Right forelimb (tissue), 1 donor: ENCODE results near the gene GPLD1.
A peak's percentile ranks its signal among the peaks of the same experiment; 100 is the strongest.
"Not testable (repeated sequence)": the region's sequence is repeated elsewhere in the genome, so short reads cannot be mapped to it uniquely, and the experiment has no call there.

Source experiments
- DNase-seq: peaks from one replicate; pipeline ENCODE4 v3.0.0-alpha.2; 2018

Gene GPLD1

DNA sequence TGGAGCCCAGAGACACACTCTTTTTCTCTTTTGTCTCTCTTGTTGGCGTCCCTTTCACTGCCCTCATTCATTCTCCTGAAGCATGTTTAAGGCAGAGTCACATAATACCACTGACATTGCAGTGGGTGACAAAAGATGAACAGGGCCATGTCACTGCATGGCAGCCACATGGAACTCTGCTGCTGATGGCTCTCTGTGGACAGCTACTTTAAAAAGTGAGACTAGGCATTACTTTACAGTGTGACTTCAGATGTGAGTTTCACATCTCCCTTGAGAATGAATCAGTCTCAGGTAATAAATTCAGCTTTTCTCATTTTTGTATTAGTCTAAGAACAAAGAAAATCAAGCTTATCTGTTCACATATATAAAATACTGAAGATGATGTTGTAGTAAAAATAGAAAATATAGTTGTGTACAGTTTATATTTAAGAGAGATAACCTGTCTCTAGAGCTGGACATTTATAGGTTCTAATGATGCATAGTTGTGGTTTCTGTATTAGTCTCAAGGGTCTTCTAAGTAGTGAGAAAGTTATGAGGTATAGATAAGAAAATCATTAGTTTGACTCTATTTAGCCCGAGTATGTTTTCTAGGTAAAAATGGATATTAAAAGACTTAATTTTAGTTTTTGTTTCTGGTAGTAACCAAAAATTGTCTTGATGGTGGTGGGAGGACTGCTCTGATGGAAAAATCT, 80.5 kb downstream of the GPLD1 start:
- no peak for DNase-seq

DNA sequence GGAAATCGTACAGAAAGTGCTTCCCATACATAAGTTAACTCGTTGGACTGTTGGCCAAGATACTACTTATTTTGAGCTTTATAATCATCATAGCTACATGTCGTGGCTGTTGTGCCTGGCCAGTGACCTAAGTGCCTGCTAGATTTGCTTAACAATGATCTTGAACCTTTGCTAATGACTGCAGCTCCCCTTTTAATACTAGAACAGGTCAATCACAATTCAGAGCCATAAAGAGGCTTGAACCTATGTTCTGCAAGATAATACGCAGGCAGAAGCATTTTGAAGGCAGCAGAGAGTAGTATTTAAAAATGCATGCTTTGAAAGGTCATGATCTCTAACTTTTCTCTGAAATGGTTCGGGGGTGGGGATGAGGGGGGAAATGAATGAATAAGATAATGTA, 84.1 kb downstream of the GPLD1 start:
- no peak for DNase-seq

DNA sequence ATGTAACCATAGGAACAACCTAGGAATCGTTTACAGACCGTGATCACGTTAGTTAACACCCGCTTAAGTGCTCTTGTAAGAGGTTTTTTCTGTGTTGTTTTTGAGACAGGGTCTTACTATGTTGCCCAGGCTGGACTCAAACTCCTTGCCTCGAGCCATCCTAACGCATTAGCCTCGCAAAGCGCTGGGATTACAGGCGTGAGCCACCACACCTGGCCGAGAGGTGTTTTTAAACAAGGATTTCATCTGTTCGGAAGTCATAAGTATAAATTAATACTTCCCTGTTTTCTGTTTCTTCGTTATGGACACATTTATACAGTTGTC, 85.9 kb downstream of the GPLD1 start:
- no peak for DNase-seq

DNA sequence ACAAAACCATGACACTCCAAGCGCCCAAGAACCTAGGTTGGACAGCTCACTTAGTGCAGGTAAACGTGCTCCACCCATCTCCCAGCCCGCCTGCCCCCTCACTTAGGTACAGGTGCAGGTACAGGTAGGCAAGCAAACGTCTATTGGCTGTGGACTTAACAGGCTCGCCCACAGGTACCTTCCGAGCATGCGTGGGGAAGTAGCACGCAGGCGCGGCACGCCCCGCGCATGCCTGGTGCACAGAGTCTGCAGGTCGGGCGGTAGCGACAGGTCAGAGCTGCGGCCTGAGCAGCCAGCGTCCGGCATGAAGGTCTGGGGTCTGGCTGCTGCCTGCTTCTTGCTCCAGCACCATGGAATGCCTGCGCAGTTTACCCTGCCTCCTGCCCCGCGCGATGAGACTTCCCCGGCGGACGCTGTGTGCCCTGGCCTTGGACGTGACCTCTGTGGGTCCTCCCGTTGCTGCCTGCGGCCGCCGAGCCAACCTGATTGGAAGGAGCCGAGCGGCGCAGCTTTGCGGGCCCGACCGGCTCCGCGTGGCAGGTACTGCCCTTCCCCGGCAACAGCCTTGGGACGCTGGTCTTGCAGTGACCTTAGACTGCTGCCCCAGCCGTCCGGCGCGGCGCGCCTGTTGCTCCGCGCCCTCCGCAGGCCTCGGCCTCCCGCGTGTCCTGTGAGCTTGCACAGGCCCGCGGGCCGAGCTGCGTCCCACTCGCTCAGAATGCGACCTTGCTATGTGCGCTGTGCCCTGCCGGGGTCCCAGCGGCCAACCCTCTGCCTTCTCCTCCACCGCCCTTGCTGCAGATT, 86.5 kb downstream of the GPLD1 start, which contains the start of gene MRS2:
TSS of gene MRS2 (plus strand) at position 240 of the 804 bp plus-strand sequence. CDS start at position 351, 111 bp downstream.
- DNase-seq = peak; percentile 80

DNA sequence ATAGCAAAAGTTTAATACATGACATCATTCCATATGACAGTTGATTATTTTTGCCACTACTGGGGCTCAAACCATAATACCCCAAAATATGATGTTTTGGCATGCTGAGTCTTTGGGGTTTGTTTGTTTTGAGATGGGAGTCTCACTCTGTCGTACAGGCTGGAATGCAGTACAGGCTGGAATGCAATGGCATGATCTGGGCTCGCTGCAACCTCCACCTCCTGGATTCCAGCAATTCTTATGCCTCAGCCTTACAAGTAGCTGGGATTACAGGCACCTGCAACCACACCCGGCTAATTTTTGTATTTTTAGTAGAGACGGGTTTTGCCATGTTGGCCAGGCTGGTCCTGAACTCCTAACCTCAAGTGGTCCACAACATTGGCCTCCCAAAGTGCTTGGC, 87.9 kb downstream of the GPLD1 start:
- DNase-seq = no peak

DNA sequence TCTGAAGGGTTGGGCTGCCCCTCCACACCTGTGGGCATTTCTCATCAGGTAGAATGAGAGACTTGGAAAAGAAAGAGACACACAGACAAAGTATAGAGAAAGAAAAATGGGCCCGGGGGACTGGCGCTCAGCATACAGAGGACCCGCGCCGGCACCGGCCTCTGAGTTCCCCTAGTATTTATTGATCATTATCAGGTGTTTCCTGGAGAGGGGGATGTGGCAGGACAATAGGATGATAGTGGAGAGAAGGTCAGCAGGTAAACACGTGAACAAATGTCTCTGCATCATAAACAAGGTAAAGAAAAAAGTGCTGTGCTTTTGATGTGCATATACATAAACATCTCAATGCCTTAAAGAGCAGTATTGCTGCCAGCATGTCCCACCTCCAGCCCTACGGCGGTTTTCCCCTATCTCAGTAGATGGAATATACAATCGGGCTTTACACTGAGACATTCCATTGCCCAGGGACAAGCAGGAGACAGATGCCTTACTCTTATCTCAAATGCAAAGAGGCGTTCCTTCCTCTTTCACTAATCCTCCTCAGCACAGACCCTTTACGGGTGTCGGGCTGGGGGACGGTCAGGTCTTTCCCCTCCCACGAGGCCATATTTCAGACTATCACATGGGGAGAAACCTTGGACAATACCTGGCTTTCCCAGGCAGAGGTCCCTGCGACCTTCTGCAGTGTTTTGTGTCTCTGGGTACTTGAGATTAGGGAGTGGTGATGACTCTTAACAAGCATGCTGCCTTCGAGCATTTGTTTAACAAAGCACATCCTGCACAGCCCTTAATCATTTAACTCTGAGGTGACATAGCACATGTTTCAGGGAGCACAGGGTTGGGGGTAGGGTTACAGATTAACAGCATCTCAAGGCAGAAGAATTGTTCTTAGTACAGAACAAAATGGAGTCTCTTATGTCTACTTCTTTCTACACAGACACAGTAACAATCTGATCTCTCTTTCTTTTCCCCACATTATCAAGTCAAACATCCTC, 89.0 kb downstream of the GPLD1 start:
- not testable (repeated sequence) for DNase-seq

DNA sequence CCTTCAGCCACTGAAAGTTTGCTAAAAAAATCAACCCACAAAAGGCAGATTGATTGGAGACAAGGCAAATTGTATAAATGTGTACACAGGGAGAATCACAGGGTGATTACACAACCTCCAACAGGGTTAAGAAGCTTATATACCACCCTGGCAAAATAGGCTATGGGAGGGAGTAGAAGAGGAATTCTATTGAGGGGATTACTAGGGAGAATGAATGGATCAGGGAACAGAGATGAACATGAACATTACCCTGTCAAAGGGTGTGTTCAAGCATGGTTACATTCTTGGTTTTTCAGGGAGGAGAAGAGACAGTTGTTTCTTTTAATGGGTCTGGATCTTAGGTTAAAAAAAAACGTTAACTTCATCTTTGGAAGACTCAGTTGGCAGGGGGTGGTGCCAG, 91.7 kb downstream of the GPLD1 start:
- no peak for DNase-seq

DNA sequence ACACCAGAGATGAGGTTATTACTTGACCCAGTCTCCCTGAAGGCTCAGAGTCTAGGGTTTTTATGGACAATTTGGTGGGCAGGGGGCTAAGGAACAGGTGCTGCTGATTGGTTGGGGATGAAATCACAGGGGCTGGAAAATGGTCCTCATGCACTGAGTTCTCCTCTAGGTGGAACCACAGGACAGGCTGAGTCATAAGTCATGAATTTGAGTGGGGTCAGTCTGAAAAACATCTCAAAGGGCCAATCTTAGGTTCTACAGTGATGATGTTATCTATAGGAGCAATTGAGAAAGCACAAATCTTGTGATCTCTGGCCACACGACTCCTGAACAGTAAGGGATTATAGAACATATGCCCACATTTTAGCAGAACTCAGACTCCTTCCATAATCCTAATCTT, 92.6 kb downstream of the GPLD1 start:
- DNase-seq = no peak

DNA sequence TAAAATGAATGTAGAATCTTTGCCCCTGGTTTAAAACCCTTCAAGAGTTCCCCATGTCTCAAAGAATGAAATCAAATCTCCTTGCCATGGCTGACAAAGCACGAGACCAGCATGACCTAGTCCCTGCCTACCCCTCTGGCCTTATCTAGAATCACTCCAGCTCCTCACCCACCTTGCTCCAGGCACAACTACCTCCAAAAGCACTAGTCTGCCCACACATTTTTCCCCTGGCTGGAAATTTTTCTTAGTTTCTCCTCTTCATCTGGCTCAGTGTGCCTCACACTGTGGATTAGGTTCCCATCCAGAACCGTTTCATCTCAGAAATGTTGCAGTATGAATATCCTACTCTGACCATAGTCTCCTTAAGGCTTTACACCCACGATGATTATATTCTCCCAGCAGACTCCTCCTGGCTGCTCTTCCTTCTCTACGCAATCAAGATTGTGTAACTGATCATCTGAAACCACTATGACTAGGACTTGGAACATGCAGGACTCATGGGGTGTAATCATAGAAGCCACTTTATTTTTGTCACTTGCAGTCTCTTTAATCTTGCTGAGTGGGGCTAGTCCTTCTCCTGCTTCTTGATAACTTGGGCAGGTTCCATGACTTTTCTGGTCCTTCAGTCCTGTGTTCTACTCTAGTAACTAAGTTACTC, 94.5 kb downstream of the GPLD1 start:
- DNase-seq = no peak

DNA sequence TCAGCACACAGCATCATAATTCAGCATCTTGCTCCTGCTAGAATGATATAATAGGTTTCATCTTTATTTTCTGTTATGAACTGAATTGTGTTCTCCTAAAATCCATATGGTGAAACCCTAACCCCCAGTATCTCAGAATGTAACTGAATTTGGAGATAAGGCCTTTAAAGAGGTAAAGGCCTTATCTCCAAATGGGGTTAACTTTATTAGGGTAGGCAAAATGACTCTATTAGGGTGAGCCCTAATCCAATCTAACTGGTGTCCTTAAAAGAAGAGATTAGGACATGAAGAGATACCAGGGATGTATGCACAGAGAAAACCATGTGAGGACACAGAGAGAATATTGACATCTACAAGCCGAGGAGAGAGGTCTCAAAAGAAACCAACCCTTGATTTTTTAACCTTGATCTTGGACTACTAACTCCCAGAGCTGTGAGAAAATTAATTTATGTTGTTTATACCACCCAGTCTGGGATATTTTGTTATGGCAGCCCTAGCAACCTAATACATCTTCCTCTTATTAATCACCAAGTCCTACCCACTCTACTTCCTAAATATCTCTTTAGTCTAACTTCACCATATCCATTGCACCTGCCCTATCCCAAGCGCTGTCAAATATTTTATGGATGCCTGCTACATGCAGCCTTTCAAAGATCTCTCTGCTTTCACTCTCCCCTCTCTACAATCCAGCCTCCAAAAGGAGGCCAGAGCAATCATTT, 95.2 kb downstream of the GPLD1 start:
- DNase-seq = no peak

DNA sequence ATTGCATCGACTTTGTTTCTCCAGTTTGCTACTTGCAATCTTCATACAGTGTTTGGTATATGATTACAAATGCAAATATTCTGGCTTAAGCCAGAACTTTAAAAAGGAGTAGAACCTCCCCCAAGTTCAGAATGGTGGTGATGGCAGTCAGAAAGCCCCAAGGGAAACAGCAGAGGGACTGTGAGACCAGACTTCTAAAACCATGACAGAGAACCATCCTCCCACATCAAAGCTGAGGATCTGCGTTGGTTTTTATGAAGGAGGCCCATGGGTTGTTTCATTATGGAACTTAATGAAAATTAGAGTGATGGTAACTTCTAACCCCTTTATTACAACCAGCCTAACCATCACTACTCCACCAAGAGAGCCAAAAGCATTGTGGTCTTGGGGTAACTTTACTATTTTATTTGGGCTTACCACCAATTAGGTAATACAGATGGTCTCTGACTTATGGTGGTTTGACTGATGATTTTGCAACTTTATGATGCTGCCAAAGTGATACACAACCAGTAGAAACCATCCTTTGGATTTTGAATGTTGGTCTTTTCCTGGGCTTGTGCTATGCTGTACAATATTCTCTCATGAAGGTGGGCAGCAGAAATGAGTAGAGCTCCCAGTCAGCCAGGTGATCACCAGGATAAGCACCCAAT, 97.5 kb downstream of the GPLD1 start:
- DNase-seq = no peak

DNA sequence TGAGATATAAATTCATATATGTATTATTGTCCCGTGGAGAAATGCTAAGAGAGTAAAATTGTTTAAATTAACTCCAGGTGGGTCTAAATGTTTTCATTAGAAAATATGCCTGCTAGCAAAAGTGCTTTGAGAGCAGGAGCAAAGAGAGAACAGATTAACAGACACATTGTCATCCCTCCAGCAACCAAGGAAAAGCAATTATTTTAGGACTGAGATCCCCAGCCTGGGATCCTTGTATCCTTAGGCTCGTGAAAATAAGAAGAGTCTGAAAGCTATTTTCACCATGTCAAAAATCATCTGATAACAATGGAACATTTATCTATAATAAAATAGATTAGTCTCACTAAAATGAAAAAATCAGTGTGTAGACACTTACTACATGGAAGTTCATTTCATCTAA, 98.2 kb downstream of the GPLD1 start:
- no peak for DNase-seq

DNA sequence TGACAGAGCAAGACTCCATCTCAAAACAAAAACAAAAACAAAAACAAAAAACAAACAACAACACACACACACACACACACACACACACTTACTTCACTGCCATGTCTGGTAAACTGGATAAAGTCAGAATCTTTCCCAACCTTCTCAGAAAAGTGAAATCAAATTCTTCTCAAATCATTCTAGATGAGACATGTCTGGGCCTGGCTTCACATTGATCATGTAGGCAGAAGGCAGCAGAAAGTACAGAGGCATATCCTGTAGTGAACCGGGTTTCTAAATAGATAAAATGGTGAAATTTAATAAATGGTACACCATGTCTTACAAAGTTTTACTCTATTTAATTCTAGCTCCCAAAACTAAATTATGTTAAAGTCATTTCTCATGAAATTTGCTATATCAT, 101.6 kb downstream of the GPLD1 start:
- DNase-seq = no peak

DNA sequence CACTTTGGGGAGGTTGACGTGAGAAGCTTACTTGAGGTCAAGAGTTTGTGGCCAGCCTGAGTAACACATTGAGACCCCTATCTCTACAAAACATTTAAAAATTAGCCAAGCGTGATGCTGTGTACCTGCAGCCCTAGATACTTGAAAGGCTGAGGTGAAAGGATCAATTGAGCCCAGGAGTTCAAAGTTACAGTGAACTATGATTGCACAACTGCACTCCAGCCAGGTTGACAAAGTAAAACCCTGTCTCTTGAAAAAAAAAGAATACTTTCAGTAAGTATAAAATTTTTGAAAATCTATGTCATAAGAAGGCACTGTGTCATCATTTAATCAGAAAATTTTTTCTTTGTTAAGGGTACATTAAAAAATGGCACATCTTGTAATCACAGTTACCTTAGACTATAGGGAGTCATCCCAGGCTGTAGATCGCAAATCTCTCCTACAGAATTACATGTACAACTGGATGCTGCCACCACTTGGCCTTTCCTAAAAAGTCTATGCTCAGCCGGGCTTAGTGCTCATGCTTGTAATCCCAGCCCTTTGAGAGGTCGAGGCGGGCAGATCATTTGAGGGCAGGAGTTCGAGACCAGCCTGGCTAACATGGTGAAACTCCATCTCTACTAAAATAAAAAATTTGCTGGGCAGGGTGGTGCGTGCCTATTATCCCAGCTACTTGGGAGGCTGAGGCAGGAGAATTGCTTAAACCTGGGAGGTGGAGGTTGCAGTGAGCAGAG, 103.7 kb downstream of the GPLD1 start:
- DNase-seq = no peak

DNA sequence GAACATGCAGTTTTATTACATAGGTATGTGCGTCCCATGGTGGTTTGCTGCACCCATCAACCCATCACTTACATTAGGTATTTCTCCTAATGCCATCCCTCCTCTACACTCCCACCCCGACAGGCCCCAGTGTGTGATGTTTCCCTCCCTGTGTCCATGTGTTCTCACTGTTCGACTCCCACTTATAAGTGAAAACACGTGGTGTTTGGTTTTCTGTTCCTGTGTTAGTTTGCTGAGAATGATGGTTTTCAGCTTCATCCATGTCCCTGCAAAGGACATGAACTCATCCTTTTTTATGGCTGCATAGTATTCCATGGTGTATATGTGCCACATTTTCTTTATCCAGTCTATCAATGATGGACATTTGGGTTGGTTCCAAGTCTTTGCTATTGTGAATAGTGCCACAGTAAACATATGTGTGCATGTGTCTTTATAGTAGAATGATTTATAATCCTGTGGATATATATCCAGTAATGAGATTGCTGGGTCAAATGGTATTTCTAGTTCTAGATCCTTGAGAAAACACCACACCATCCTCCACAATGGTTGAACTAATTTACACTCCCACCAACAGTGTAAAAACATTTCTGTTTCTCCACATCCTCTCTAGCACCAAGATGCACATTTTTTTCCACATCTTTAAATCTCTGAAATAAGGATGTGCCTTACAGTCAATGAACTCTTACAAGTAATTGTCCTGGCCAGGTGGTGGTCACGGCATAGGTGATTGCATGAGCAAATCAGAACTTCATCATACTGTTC, 104.8 kb downstream of the GPLD1 start:
- DNase-seq = not testable (repeated sequence)

DNA sequence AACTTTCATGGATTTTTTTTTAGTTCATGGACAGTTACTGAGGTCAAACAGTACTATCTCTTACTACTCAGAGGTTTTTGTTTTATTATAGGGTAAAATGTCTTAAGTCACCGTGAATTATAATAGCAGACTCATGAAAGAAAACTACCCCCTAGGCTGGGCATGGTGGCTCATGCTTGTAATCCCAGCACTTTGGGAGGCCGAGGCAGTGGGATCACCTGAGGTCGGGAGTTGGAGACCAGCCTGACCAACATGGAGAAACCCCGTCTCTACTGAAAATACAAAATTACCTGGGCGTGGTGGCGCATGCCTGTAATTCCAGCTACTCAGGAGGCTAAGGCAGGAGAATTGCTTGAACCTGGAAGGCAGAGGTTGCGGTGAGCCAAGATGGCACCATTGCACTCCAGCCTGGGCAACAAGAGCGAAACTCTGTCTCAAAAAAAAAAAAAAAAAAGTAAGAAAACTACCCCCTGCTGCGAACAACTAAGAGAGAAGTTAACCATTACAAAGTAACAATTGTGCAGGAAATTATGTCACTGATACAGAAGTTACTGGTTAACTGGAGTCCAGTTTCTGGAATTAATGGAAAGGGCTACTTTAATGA, 106.4 kb downstream of the GPLD1 start:
- DNase-seq = not testable (repeated sequence)

DNA sequence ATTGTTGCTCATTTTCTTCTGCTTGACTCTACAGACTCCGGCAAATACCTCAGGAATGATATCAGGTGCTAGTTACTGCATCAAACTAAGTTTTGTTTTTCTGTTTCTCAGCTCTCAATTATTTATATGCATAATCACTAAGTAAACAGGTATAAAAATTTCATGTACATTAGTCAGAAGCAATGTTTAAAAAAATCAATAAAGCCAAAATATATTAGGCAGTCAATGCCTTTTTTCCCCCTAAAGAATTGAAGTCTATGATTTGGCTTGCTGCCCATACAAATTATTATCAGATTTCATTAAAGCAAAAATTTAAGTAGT, 107.2 kb downstream of the GPLD1 start:
- DNase-seq = no peak

DNA sequence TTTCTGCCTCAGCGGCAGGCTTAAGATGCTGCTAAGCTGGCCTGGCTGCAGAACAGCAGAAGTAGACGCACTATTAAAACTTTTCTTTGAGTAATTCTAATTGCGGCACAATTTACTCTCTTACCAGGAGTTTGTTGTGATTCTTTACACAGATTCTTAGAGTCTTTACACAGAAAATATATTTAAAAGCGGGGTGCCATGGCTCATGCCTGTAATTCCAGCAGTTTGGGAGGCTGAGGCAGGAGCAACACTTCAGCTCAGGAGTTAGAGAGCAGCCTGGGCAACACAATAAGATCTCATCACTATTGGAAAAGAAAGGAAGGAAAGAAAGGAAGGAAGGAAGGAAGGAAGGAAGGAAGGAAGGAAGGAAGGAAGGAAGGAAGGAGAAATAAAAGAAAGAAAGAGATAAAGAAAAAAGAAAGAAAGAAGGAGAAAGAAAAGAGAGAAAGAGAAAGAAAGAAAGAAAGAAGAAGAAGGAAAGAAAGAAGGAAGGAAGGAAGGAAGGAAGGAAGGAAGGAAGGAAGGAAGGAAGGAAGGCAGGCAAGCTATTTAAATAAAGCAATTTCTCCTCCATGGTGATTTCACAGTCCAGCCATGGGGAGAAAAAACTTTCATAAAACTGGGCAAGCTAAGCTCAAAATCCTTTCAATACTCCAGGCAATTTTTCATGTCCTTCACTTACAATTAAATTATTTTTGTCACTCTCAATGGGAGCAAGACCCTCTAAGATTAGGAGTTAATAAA, 107.7 kb downstream of the GPLD1 start:
- DNase-seq = no peak
